Trophoblast cell (in vitro differentiated cells and primary cell): ENCODE results near the gene MXD3.

ENCODE experiments used
- DNase-seq, 2 donors: peaks; one replicate each; pipeline ENCODE4 v3.0.0-alpha.2; 2016
- H2AFZ ChIP-seq: 2 replicates; pipeline ENCODE4 v1.6.1; 2013; ENCODE audit warnings: low read length, moderate library complexity, mild to moderate bottlenecking; ENCODE audit not compliant: insufficient read depth, poor library complexity
- H2AK5ac ChIP-seq: 2 replicates; pipeline ENCODE4 v1.6.1; 2013; ENCODE audit warnings: mild to moderate bottlenecking, low read length
- H2BK120ac ChIP-seq: 2 replicates; pipeline ENCODE4 v1.6.1; 2013; ENCODE audit warnings: low read length, mild to moderate bottlenecking, moderate library complexity; ENCODE audit not compliant: insufficient read depth, poor library complexity
- H2BK12ac ChIP-seq: 2 replicates; pipeline ENCODE4 v1.6.1; 2013; ENCODE audit warnings: mild to moderate bottlenecking, low read length, moderate library complexity
- H2BK5ac ChIP-seq: 2 replicates; pipeline ENCODE4 v1.6.1; 2013; ENCODE audit warnings: low read length, low read depth, moderate library complexity, mild to moderate bottlenecking; ENCODE audit not compliant: poor library complexity
- H3K14ac ChIP-seq: 2 replicates; pipeline ENCODE4 v1.6.1; 2013; ENCODE audit warnings: mild to moderate bottlenecking, low read length
- H3K18ac ChIP-seq: 2 replicates; pipeline ENCODE4 v1.6.1; 2013; ENCODE audit warnings: mild to moderate bottlenecking, low read length
- H3K23ac ChIP-seq: 2 replicates; pipeline ENCODE4 v1.6.1; 2013; ENCODE audit warnings: low read length
- H3K27ac ChIP-seq: 2 replicates; pipeline ENCODE4 v1.5.1; 2013; ENCODE audit warnings: low read depth, mild to moderate bottlenecking, inconsistent platforms, low read length, moderate library complexity
- H3K27me3 ChIP-seq: 2 replicates; pipeline ENCODE4 v1.6.1; 2013; ENCODE audit warnings: inconsistent platforms, mild to moderate bottlenecking, low read length, moderate library complexity; ENCODE audit not compliant: insufficient read depth
- H3K36me3 ChIP-seq, 2 experiments: 1 replicate in 1 of 2; 2 replicates in 1 of 2; pipeline ENCODE4 v1.6.1; 2013; ENCODE audit warnings: low read length in 2 of 2, mild to moderate bottlenecking in 2 of 2, moderate library complexity in 1 of 2; ENCODE audit not compliant: insufficient read depth in 2 of 2, control insufficient read depth in 1 of 2
- H3K4ac ChIP-seq: 2 replicates; pipeline ENCODE4 v1.6.1; 2013; ENCODE audit warnings: low read depth, mild to moderate bottlenecking, low read length, moderate library complexity
- H3K4me1 ChIP-seq, 2 experiments: 1 replicate in 1 of 2; 2 replicates in 1 of 2; pipeline ENCODE4 v1.6.1; 2013; ENCODE audit warnings: low read length in 2 of 2, mild to moderate bottlenecking in 2 of 2, moderate library complexity in 1 of 2; ENCODE audit not compliant: insufficient read depth in 2 of 2, control insufficient read depth in 1 of 2
- H3K4me2 ChIP-seq: 2 replicates; pipeline ENCODE4 v1.6.1; 2013; ENCODE audit warnings: inconsistent platforms, mild to moderate bottlenecking, low read length, moderate library complexity
- H3K4me3 ChIP-seq: 2 replicates; pipeline ENCODE4 v1.5.1; 2013; ENCODE audit warnings: mild to moderate bottlenecking, low read depth, low read length, inconsistent platforms
- H3K79me1 ChIP-seq: one replicate; pipeline ENCODE4 v1.6.1; 2013; ENCODE audit warnings: low read length
- H3K79me2 ChIP-seq: 2 replicates; pipeline ENCODE4 v1.6.1; 2013; ENCODE audit warnings: low read length, mild to moderate bottlenecking; ENCODE audit not compliant: control insufficient read depth, insufficient read depth, poor library complexity
- H3K9ac ChIP-seq: 2 replicates; pipeline ENCODE4 v1.6.1; 2013; ENCODE audit warnings: mild to moderate bottlenecking, low read length
- H3K9me3 ChIP-seq: 2 replicates; pipeline ENCODE4 v1.6.1; 2013; ENCODE audit warnings: low read depth, mild to moderate bottlenecking, control low read depth, inconsistent platforms, low read length; ENCODE audit not compliant: insufficient read depth
- H4K12ac ChIP-seq: 2 replicates; pipeline ENCODE4 v1.6.1; 2013; ENCODE audit warnings: low read depth, mild to moderate bottlenecking, low read length, moderate library complexity
- H4K8ac ChIP-seq: 2 replicates; pipeline ENCODE4 v1.6.1; 2013; ENCODE audit warnings: low read depth, mild to moderate bottlenecking, low read length, moderate library complexity
- H4K91ac ChIP-seq: one replicate; pipeline ENCODE4 v1.6.1; 2013; ENCODE audit warnings: low read depth, mild to moderate bottlenecking, low read length, moderate library complexity
- WGBS: extraction: QIAGEN DNeasy Blood & Tissue Kit; methylation state at CpG from one replicate; pipeline ENCODE4 v1.1.7; 2013; ENCODE audit warnings: missing lambda C conversion rate; ENCODE audit not compliant: insufficient read length, insufficient coverage; ENCODE audit errors: extremely low coverage; 5-methylcytosine and 5-hydroxymethylcytosine counted together

MXD3 gene

GRCh38 chr5:177288191-177288590 is 23.5 kb downstream of the MXD3 start:
- Histone ChIP-seq H2BK12ac (no peak overlapping the region), H3K9ac (no peak overlapping the region), H3K27ac (no peak overlapping the region), H3K4me1 (no peaks in the 10 kb centered on the region), H3K4me3 (no peak overlapping the region), H3K9me3 (no peaks in the 10 kb centered on the region), H2BK5ac (no peak overlapping the region), H3K18ac (no peak overlapping the region), H3K79me1 (no peaks in the 10 kb centered on the region), H3K27me3 (no peaks in the 10 kb centered on the region), H3K14ac (no peak overlapping the region), H3K36me3 (peaks cover 28 to 48% of the 10 kb centered on the region in 2 experiments), H3K4me2 (no peak overlapping the region), H3K23ac (no peak overlapping the region), H2AFZ (no peak overlapping the region), H3K4ac (no peak overlapping the region), H4K8ac (no peak overlapping the region), H4K12ac (no peak overlapping the region), H4K91ac (no peak overlapping the region), H2AK5ac (no peak overlapping the region), H2BK120ac (no peak overlapping the region), H3K79me2 (no peaks in the 10 kb centered on the region)
- DNase-seq, result no peak
- no CpG with 5 or more reads among the region's 2 CpGs for WGBS

- no peak overlapping the region for H4K12ac ChIP-seq
- DNase-seq, result no peak
- H3K9me3 ChIP-seq, result no peaks in the 10 kb centered on the region
- H2AK5ac ChIP-seq, result no peak overlapping the region
- H3K23ac ChIP-seq, result no peak overlapping the region
- no peak overlapping the region for H3K9ac ChIP-seq
- H4K8ac ChIP-seq, result no peak overlapping the region
- no peaks in the 10 kb centered on the region for H3K4me1 ChIP-seq
- H2AFZ ChIP-seq, result no peak overlapping the region
- peaks cover 23 to 38% of the 10 kb centered on the region in 2 experiments for H3K36me3 ChIP-seq
- no CpG with 5 or more reads among the region's 1 CpG for WGBS
- H3K4me2 ChIP-seq, result no peak overlapping the region
- no peak overlapping the region for H2BK12ac ChIP-seq
- no peak overlapping the region for H3K4me3 ChIP-seq
- no peak overlapping the region for H3K27ac ChIP-seq
- H3K18ac ChIP-seq, result no peak overlapping the region
- no peak overlapping the region for H4K91ac ChIP-seq
- no peak overlapping the region for H2BK5ac ChIP-seq
- H3K79me1 ChIP-seq, result no peaks in the 10 kb centered on the region
- no peak overlapping the region for H3K4ac ChIP-seq
- no peak overlapping the region for H2BK120ac ChIP-seq
- H3K27me3 ChIP-seq, result no peaks in the 10 kb centered on the region
- H3K79me2 ChIP-seq, result no peaks in the 10 kb centered on the region
- no peak overlapping the region for H3K14ac ChIP-seq
Measured at GRCh38 chr5:177276886-177277285, 34.8 kb downstream of the MXD3 start.

GRCh38 chr5:177275883-177276282 is 35.8 kb downstream of the MXD3 start:
- Histone ChIP-seq H3K4ac (no peak overlapping the region), H3K36me3 (peaks cover 21 to 34% of the 10 kb centered on the region in 2 experiments), H3K4me1 (no peaks in the 10 kb centered on the region), H2BK12ac (no peak overlapping the region), H2AK5ac (no peak overlapping the region), H4K91ac (no peak overlapping the region), H2BK5ac (no peak overlapping the region), H3K79me2 (no peaks in the 10 kb centered on the region), H3K79me1 (no peaks in the 10 kb centered on the region), H3K9ac (no peak overlapping the region), H3K27ac (no peak overlapping the region), H3K4me2 (no peak overlapping the region), H3K23ac (no peak overlapping the region), H3K18ac (no peak overlapping the region), H3K4me3 (no peak overlapping the region), H2AFZ (no peak overlapping the region), H2BK120ac (no peak overlapping the region), H3K14ac (no peak overlapping the region), H3K27me3 (no peaks in the 10 kb centered on the region), H3K9me3 (no peaks in the 10 kb centered on the region), H4K8ac (no peak overlapping the region), H4K12ac (no peak overlapping the region)
- no CpG with 5 or more reads among the region's 6 CpGs for WGBS
- DNase-seq, result no peak

- Histone ChIP-seq H2BK120ac (no peak overlapping the region), H3K4me2 (no peak overlapping the region), H3K27ac (no peak overlapping the region), H3K9me3 (no peaks in the 10 kb centered on the region), H3K36me3 (peaks cover 19 to 39% of the 10 kb centered on the region in 2 experiments), H4K8ac (no peak overlapping the region), H2BK12ac (no peak overlapping the region), H2BK5ac (no peak overlapping the region), H3K23ac (no peak overlapping the region), H3K79me2 (no peaks in the 10 kb centered on the region), H2AK5ac (no peak overlapping the region), H4K12ac (no peak overlapping the region), H3K79me1 (no peaks in the 10 kb centered on the region), H3K18ac (no peak overlapping the region), H2AFZ (no peak overlapping the region), H3K4ac (no peak overlapping the region), H4K91ac (no peak overlapping the region), H3K4me3 (no peak overlapping the region), H3K14ac (no peak overlapping the region), H3K4me1 (no peaks in the 10 kb centered on the region), H3K27me3 (no peaks in the 10 kb centered on the region), H3K9ac (no peak overlapping the region)
- DNase-seq, result no peak
- no CpG with 5 or more reads among the region's 4 CpGs for WGBS
Measured at GRCh38 chr5:177271113-177271512, 40.6 kb downstream of the MXD3 start.
